HG03432 (cell line): ENCODE data around the gene RIPPLY3.
A peak's percentile ranks its signal among the peaks of the same experiment; 100 is the strongest.

Source experiments
- ATAC-seq: cut with Tn5 transposase; IDR thresholded peaks from one replicate; pipeline ENCODE4 v1.9.1; 2021; ENCODE audit warnings: mild to moderate bottlenecking, moderate library complexity; ENCODE audit not compliant: unreplicated experiment

The RIPPLY3 gene

GRCh38 chr21:37006486-37007291, at the start of gene RIPPLY3:
Gene RIPPLY3 (plus strand): TSS chr21:37006702. CDS start chr21:37006773, 71 bp downstream.
- ATAC-seq = no peak

- no peak for ATAC-seq
Observed at GRCh38 chr21:36959020-36959835, 47.3 kb upstream of the RIPPLY3 start.

GRCh38 chr21:36960676-36961284, 45.7 kb upstream of the RIPPLY3 start:
- ATAC-seq = no peak

GRCh38 chr21:36962098-36962780, 44.3 kb upstream of the RIPPLY3 start:
- no peak for ATAC-seq

GRCh38 chr21:36964398-36964797, 42.1 kb upstream of the RIPPLY3 start:
- no peak for ATAC-seq

- no peak for ATAC-seq
Observed at GRCh38 chr21:36964827-36965719, 41.4 kb upstream of the RIPPLY3 start.

- ATAC-seq = no peak
Observed at GRCh38 chr21:36965720-36966065, 40.8 kb upstream of the RIPPLY3 start.

- ATAC-seq = peak; percentile 86
Observed at GRCh38 chr21:36966066-36966820, 40.3 kb upstream of the RIPPLY3 start, which contains the start of gene HLCS. Gene HLCS (minus strand): TSS chr21:36966669. CDS start chr21:36966638, 31 bp downstream.

GRCh38 chr21:36966821-36967768, 39.4 kb upstream of the RIPPLY3 start:
- ATAC-seq = peak; percentile 29

GRCh38 chr21:36968414-36968813, 38.1 kb upstream of the RIPPLY3 start:
- no peak for ATAC-seq

GRCh38 chr21:36968976-36969375, 37.5 kb upstream of the RIPPLY3 start:
- ATAC-seq = no peak

GRCh38 chr21:36973986-36974850, 32.3 kb upstream of the RIPPLY3 start:
- ATAC-seq = no peak

- no peak for ATAC-seq
Observed at GRCh38 chr21:36974851-36975192, 31.7 kb upstream of the RIPPLY3 start.

- no peak for ATAC-seq
Observed at GRCh38 chr21:36976228-36976861, 30.2 kb upstream of the RIPPLY3 start.

GRCh38 chr21:36976882-36977651, 29.4 kb upstream of the RIPPLY3 start:
- ATAC-seq = peak; percentile 77
